NCI-H1694 treated with DMSO at 0.1 percent for 48 hours (cell line): ENCODE results near the gene MYL12B.
"Not testable (repeated sequence)": the region's sequence is repeated elsewhere in the genome, so short reads cannot be mapped to it uniquely, and the experiment has no call there.

ENCODE experiments used
- DNase-seq: peaks from one replicate; lab custom pipeline; 2025; lab: John Stamatoyannopoulos, UW

MYL12B gene

GRCh38 chr18:3261373-3262233 lies at the start of gene MYL12B:
MYL12B (plus strand) TSS chr18:3262133; CDS start chr18:3272899, 10,766 bp downstream.
- peak; percentile 19 for DNase-seq

GRCh38 chr18:3212657-3213056 lies 49.3 kb upstream of the MYL12B start:
- DNase-seq: no peak

GRCh38 chr18:3213300-3214059 lies 48.5 kb upstream of the MYL12B start:
- DNase-seq: no peak

- no peak for DNase-seq
Observed at GRCh38 chr18:3214855-3215637, 46.9 kb upstream of the MYL12B start.

- no peak for DNase-seq
Observed at GRCh38 chr18:3216987-3217386, 44.9 kb upstream of the MYL12B start.

- DNase-seq: no peak
Observed at GRCh38 chr18:3217948-3218647, 43.8 kb upstream of the MYL12B start.

GRCh38 chr18:3218819-3219218 lies 43.1 kb upstream of the MYL12B start:
- DNase-seq: no peak

GRCh38 chr18:3219241-3219630 lies 42.7 kb upstream of the MYL12B start:
- DNase-seq: no peak

GRCh38 chr18:3219631-3220335 lies 42.1 kb upstream of the MYL12B start, which contains the start of gene MYOM1:
MYOM1 (minus strand) TSS chr18:3219968; CDS start chr18:3215223, 4,745 bp downstream.
- no peak for DNase-seq

- not testable (repeated sequence) for DNase-seq
Observed at GRCh38 chr18:3220868-3221267, 41.1 kb upstream of the MYL12B start.

- no peak for DNase-seq
Observed at GRCh38 chr18:3221496-3221895, 40.4 kb upstream of the MYL12B start.

- no peak for DNase-seq
Observed at GRCh38 chr18:3223356-3223755, 38.6 kb upstream of the MYL12B start.

GRCh38 chr18:3224223-3224622 lies 37.7 kb upstream of the MYL12B start:
- DNase-seq: no peak

GRCh38 chr18:3225588-3225987 lies 36.3 kb upstream of the MYL12B start:
- no peak for DNase-seq

- DNase-seq: no peak
Observed at GRCh38 chr18:3226048-3226447, 35.9 kb upstream of the MYL12B start.

GRCh38 chr18:3230401-3231334 lies 31.3 kb upstream of the MYL12B start:
- DNase-seq: no peak

- DNase-seq: no peak
Observed at GRCh38 chr18:3233004-3233403, 28.9 kb upstream of the MYL12B start.

- no peak for DNase-seq
Observed at GRCh38 chr18:3233433-3234168, 28.3 kb upstream of the MYL12B start.

- no peak for DNase-seq
Observed at GRCh38 chr18:3234457-3234856, 27.5 kb upstream of the MYL12B start.
